Cardiac muscle cell (in vitro differentiated cells and primary cell): Measurements from ENCODE around the gene EFCAB11. TPM values are rescaled to one million over a fixed set of nuclear protein-coding genes. Genes with fewer than 3 reads are reported as not detected.
A peak's percentile ranks its signal among the peaks of the same experiment; 100 is the strongest.

Experiments
- DNase-seq, 2 donors: peaks; one replicate each; pipeline versions ENCODE4 v3.0.0 to v3.0.0-alpha.2; 2010 to 2017; ENCODE audit warnings: low read depth in 1 of 2, low spot score in 1 of 2
- H3K27ac ChIP-seq: fragments of 200-600 bp; sonication (generic); 2 replicates; pipeline ENCODE4 v1.5.1; 2016
- H3K27me3 ChIP-seq: fragments of 200-600 bp; sonication (generic); 2 replicates; pipeline ENCODE4 v1.6.0; 2016; ENCODE audit warnings: control low read depth
- H3K36me3 ChIP-seq: fragments of 200-600 bp; sonication (generic); 2 replicates; pipeline ENCODE4 v1.5.1; 2016; ENCODE audit warnings: control low read depth
- H3K4me1 ChIP-seq: fragments of 200-600 bp; sonication (generic); 2 replicates; pipeline ENCODE4 v1.8.1; 2017; ENCODE audit warnings: low read depth, mild to moderate bottlenecking, mixed run types
- H3K4me3 ChIP-seq: fragments of 200-600 bp; sonication (generic); 2 replicates; pipeline ENCODE4 v1.5.1; 2016; ENCODE audit warnings: mild to moderate bottlenecking
- H3K9me3 ChIP-seq: fragments of 200-600 bp; sonication (generic); 2 replicates; pipeline ENCODE4 v1.5.1; 2017; ENCODE audit warnings: low read depth, mild to moderate bottlenecking, control low read depth
- polyA plus RNA-seq: library from polyadenylated mRNA; unstranded; fragments of >200 nt; fragmentation: Nextera tagmentation; extraction: Ambion mirVana; gene quantifications from 2 replicates; pipeline ENCODE4 v1.2.1, GENCODE V29; 2016
- total RNA-seq: library from RNA; depleted of rRNA; stranded (reverse); fragments of >200 nt; gene quantifications from 2 replicates; pipeline ENCODE4 v1.2.3, GENCODE V29; 2016
- TF ChIP-seq, protein P1 (sequence below): IDR thresholded peaks from 2 replicates; pipeline ENCODE4 v1.5.1; 2012; ENCODE audit warnings: low read depth, mild to moderate bottlenecking, low read length

Gene EFCAB11
- total and polyA plus RNA-seq, 2 experiments from 2014 or later: 12.3 to 20.3 TPM

- peak; percentile 40 to 41 for DNase-seq
- Histone ChIP-seq H3K4me3 (no peak overlapping the region), H3K27me3 (no peaks in the 10 kb centered on the region), H3K4me1 (no peaks in the 10 kb centered on the region), H3K9me3 (no peaks in the 10 kb centered on the region), H3K36me3 (no peaks in the 10 kb centered on the region), H3K27ac (no peak overlapping the region)
- TF ChIP-seq, protein P1, sequence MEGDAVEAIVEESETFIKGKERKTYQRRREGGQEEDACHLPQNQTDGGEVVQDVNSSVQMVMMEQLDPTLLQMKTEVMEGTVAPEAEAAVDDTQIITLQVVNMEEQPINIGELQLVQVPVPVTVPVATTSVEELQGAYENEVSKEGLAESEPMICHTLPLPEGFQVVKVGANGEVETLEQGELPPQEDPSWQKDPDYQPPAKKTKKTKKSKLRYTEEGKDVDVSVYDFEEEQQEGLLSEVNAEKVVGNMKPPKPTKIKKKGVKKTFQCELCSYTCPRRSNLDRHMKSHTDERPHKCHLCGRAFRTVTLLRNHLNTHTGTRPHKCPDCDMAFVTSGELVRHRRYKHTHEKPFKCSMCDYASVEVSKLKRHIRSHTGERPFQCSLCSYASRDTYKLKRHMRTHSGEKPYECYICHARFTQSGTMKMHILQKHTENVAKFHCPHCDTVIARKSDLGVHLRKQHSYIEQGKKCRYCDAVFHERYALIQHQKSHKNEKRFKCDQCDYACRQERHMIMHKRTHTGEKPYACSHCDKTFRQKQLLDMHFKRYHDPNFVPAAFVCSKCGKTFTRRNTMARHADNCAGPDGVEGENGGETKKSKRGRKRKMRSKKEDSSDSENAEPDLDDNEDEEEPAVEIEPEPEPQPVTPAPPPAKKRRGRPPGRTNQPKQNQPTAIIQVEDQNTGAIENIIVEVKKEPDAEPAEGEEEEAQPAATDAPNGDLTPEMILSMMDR: no peak
Measured at GRCh38 chr14:89773644-89774316, 180.8 kb downstream of the EFCAB11 start.

DNA sequence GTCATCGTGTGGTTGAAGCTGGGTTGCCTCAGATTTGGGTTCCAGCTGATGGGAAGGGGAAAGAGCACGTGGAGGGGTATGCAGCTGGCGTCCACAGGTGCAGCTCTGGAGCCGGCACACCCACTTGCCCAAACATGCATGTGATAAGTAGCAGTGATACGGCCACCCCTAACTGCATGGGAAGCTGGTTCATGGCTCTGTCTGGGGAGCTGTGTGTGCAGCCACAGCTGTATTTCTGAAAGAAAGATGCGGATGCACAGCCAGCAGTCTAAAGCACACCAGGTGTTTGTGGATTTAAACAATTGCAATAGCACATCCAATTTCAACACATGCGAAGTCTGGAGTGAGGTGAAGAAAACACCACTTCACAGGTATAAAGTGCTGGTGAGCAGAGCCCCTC lies 181.4 kb downstream of the EFCAB11 start:
- Histone ChIP-seq H3K27ac (no peak overlapping the region), H3K36me3 (no peaks in the 10 kb centered on the region), H3K4me1 (no peaks in the 10 kb centered on the region), H3K4me3 (no peak overlapping the region), H3K27me3 (no peaks in the 10 kb centered on the region), H3K9me3 (no peaks in the 10 kb centered on the region)
- no peak for DNase-seq
- TF ChIP-seq, protein P1: no peak

DNA sequence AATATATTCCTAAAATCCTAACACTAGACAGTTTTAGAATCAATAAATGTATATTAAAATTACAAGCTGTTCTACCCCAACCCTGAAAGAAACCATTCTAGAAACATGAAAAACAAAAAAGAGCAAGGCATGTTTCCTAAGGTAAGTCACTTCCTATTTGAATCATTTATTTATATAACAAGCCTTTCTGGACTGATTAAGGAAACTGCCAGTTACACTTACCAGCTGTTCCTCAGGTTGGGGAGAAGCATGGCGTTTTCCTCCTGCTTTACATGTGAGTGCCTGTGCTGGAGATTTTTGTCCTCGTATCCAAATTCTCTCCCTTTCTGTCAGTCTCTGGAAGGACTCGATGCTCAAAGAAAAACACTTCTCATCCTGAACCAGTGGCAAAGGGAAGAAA lies 183.3 kb downstream of the EFCAB11 start:
- H3K27ac ChIP-seq: no peak overlapping the region
- H3K27me3 ChIP-seq: no peaks in the 10 kb centered on the region
- H3K4me3 ChIP-seq: no peak overlapping the region
- H3K36me3 ChIP-seq: no peaks in the 10 kb centered on the region
- TF ChIP-seq, protein P1: no peak
- no peaks in the 10 kb centered on the region for H3K4me1 ChIP-seq
- DNase-seq: peak in 1 of 2 donors; percentile 42
- H3K9me3 ChIP-seq: no peaks in the 10 kb centered on the region

DNA sequence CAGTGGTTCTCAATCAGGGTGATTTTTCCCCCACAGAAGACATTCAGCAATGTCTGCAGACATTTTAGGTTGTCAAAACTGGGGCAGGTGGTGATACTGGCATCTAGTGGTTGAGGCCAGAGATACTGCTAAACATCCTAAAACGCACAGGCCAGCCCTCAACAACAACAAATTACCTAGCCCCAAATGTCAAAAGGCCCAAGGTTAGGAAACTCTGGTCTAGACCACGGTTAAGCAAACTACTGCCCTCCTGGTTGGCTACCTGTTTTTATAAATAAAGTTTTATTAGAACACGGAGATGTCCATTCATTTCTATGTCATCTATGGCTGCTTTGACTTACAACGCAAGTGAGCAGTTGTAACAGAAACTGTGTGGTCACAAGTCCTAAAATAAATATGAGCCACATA lies 186.7 kb downstream of the EFCAB11 start:
- Histone ChIP-seq H3K4me1 (no peaks in the 10 kb centered on the region), H3K9me3 (no peaks in the 10 kb centered on the region), H3K27me3 (no peaks in the 10 kb centered on the region), H3K36me3 (no peaks in the 10 kb centered on the region), H3K27ac (no peak overlapping the region), H3K4me3 (no peak overlapping the region)
- TF ChIP-seq, protein P1: peak; percentile 79
- DNase-seq: peak; percentile 35 to 74

GRCh38 chr14:89767131-89767530 lies 187.4 kb downstream of the EFCAB11 start:
- Histone ChIP-seq H3K27me3 (no peaks in the 10 kb centered on the region), H3K4me1 (no peaks in the 10 kb centered on the region), H3K4me3 (no peak overlapping the region), H3K27ac (no peak overlapping the region), H3K36me3 (no peaks in the 10 kb centered on the region), H3K9me3 (no peaks in the 10 kb centered on the region)
- TF ChIP-seq, protein P1: no peak
- no peak for DNase-seq

DNA sequence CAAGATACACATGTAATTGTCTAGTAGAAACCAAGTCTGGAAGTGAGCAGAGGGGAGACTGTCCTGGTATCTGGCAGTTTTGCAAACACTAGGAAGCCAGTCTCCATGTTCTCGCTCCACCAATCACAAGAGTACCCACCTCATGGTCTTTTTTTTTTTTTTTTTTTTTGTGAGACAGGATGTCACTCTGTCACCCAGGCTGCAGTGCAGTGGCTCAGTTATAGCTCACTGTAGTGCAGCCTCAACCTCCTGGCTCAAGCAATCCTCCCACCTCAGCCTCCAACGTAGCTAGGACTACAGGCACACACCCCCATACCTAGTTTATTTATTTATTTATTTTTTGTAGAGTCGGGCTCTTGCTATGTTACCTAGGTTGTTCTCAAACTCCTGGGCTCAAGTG lies 189.2 kb downstream of the EFCAB11 start:
- no peak for DNase-seq
- Histone ChIP-seq H3K4me1 (no peaks in the 10 kb centered on the region), H3K27me3 (no peaks in the 10 kb centered on the region), H3K4me3 (no peak overlapping the region), H3K27ac (no peak overlapping the region), H3K9me3 (no peaks in the 10 kb centered on the region), H3K36me3 (no peaks in the 10 kb centered on the region)
- TF ChIP-seq, protein P1: no peak
